K562 (cell line): ENCODE data around the gene GPER1. TPM values are rescaled to one million over a fixed set of nuclear protein-coding genes. Genes with fewer than 3 reads are reported as not detected.

Experiments
- ARNT ChIP-seq, 2 experiments: fragments of 450-650 bp; IDR thresholded peaks; 2 replicates each; pipeline ENCODE4 v1.6.1; 2016; ENCODE audit warnings: mild to moderate bottlenecking in 1 of 2
- CC2D1A ChIP-seq: fragments of 450-650 bp; IDR thresholded peaks from 2 replicates; pipeline ENCODE4 v1.6.1; 2017; ENCODE audit warnings: mild to moderate bottlenecking
- CHCHD3 ChIP-seq: fragments of 250-450 bp; sonication (Bioruptor Pico); IDR thresholded peaks from 2 replicates; pipeline ENCODE4 v2.1.2; 2022; ENCODE audit warnings: mild to moderate bottlenecking
- DMBX1 ChIP-seq: fragments of 250-450 bp; sonication (Bioruptor Pico); IDR thresholded peaks from 2 replicates; pipeline ENCODE4 v1.8.0; 2022; ENCODE audit warnings: inconsistent platforms, mild to moderate bottlenecking, moderate library complexity, borderline replicate concordance
- ETV5 ChIP-seq: sonication (generic); formaldehyde crosslinking; IDR thresholded peaks from 2 replicates; pipeline ENCODE4 v1.4.0; 2020; ENCODE audit warnings: low read depth, mild to moderate bottlenecking, missing genetic modification reagents
- GABPA ChIP-seq: fragments of 200-800 bp; sonication (Bioruptor generic); conservative IDR thresholded peaks from 2 replicates; pipeline ENCODE4 v1.6.1; 2016; ENCODE audit warnings: low read depth, missing genetic modification characterization, missing compliant biosample characterization
- MEF2A ChIP-seq: IDR thresholded peaks from 2 replicates; pipeline ENCODE4 v1.6.1; 2011; ENCODE audit warnings: low read depth, mild to moderate bottlenecking, low read length, moderate library complexity; ENCODE audit not compliant: control insufficient read depth
- MYNN ChIP-seq, 2 experiments: sonication (generic); formaldehyde crosslinking in 1 of 2; IDR thresholded peaks; 2 replicates each; pipeline versions ENCODE4 v1.5.0 to v1.6.1; 2016 to 2020; ENCODE audit warnings: antibody characterized with exemption in 1 of 2, missing genetic modification reagents in 1 of 2
- NUFIP1 ChIP-seq: fragments of 450-650 bp; IDR thresholded peaks from 2 replicates; pipeline ENCODE4 v1.6.1; 2018; ENCODE audit not compliant: partially characterized antibody
- POLR3G ChIP-seq: IDR thresholded peaks from 2 replicates; pipeline ENCODE4 v1.6.1; 2011; ENCODE audit not compliant: insufficient read length, insufficient replicate concordance; ENCODE audit errors: extremely low read depth
- RB1 ChIP-seq: fragments of 450-650 bp; IDR thresholded peaks from 2 replicates; pipeline ENCODE4 v1.6.1; 2017; ENCODE audit warnings: low read depth, mild to moderate bottlenecking
- STAG1 ChIP-seq: sonication (generic); formaldehyde crosslinking; IDR thresholded peaks from 2 replicates; pipeline ENCODE4 v1.5.0; 2020; ENCODE audit warnings: missing genetic modification reagents, borderline replicate concordance
- THRAP3 ChIP-seq: fragments of 450-650 bp; IDR thresholded peaks from 2 replicates; pipeline ENCODE4 v1.6.1; 2016; ENCODE audit warnings: mild to moderate bottlenecking, inconsistent platforms, borderline replicate concordance
- ZKSCAN1 ChIP-seq: fragments of 150-350 bp; IDR thresholded peaks from 2 replicates; pipeline ENCODE4 v1.6.1; 2016; ENCODE audit warnings: low read depth, low read length
- ZNF584 ChIP-seq: fragments of 200-800 bp; sonication (Bioruptor generic); IDR thresholded peaks from 2 replicates; pipeline ENCODE4 v1.6.1; 2016; ENCODE audit warnings: low read depth, mild to moderate bottlenecking, missing genetic modification characterization, missing compliant biosample characterization
- polyA plus RNA-seq, 8 experiments: library from polyadenylated mRNA; depleted of rRNA in 4 of 8; stranded (reverse) in 5 of 8; unstranded in 3 of 8; fragments of >200 nt; fragmentation: Nextera tagmentation in 2 of 8; fragmentation: Illumina TruSeq in 1 of 8; extraction: Ambion mirVana in 2 of 8; extraction: Trizol in 1 of 8; gene quantifications; 2 replicates each; pipeline versions ENCODE4 v1.2.1 to v1.2.3, GENCODE V29; 2011 to 2014; ENCODE audit warnings: inconsistent platforms in 1 of 8, missing spikeins in 1 of 8
- total RNA-seq, 7 experiments: library from RNA; depleted of rRNA in 6 of 7; stranded (reverse); fragments of >200 nt in 6 of 7; fragmentation: Illumina TruSeq in 2 of 7; extraction: Trizol in 2 of 7; gene quantifications; 2 replicates each; pipeline versions ENCODE4 v1.2.1 to v1.2.3, GENCODE V29; 2011 to 2021; ENCODE audit warnings: low replicate concordance in 1 of 7
- TF ChIP-seq, protein P1 (sequence below), 3 experiments: fragments of 200-800 bp in 1 of 3; sonication (Bioruptor generic) in 1 of 3; sonication (generic) in 1 of 3; formaldehyde crosslinking in 1 of 3; IDR thresholded peaks; 2 replicates each; pipeline versions ENCODE4 v1.6.1 to v1.8.0; 2016 to 2022; ENCODE audit warnings: mild to moderate bottlenecking in 2 of 3, missing compliant biosample characterization in 2 of 3, missing genetic modification characterization in 2 of 3, missing genetic modification reagents in 1 of 3
- TF ChIP-seq, protein P2 (sequence below): sonication (generic); formaldehyde crosslinking; IDR thresholded peaks from 2 replicates; pipeline ENCODE4 v1.8.0; 2022; ENCODE audit warnings: missing genetic modification reagents, mild to moderate bottlenecking, moderate library complexity, borderline replicate concordance
- TF ChIP-seq, protein P3 (sequence below): fragments of 250-450 bp; sonication (Bioruptor Pico); IDR thresholded peaks from 2 replicates; pipeline ENCODE4 v1.8.0; 2022; ENCODE audit warnings: moderate library complexity, mild to moderate bottlenecking, inconsistent platforms
- TF ChIP-seq, protein P4 (sequence below): fragments of 450-650 bp; IDR thresholded peaks from 2 replicates; pipeline ENCODE4 v1.7.0; 2016; ENCODE audit warnings: borderline replicate concordance
- TF ChIP-seq, protein P5 (sequence below): fragments of 150-350 bp; conservative IDR thresholded peaks from 2 replicates; pipeline ENCODE4 v1.6.1; 2014; ENCODE audit warnings: low read length

GPER1 gene
- total and polyA plus RNA-seq, 9 of the 15 experiments (the other 6 are each of a cell fraction or from before 2014, with no cell fraction given) = 0.04 to 0.09 (median 0.08) TPM; not detected in 6

DNA sequence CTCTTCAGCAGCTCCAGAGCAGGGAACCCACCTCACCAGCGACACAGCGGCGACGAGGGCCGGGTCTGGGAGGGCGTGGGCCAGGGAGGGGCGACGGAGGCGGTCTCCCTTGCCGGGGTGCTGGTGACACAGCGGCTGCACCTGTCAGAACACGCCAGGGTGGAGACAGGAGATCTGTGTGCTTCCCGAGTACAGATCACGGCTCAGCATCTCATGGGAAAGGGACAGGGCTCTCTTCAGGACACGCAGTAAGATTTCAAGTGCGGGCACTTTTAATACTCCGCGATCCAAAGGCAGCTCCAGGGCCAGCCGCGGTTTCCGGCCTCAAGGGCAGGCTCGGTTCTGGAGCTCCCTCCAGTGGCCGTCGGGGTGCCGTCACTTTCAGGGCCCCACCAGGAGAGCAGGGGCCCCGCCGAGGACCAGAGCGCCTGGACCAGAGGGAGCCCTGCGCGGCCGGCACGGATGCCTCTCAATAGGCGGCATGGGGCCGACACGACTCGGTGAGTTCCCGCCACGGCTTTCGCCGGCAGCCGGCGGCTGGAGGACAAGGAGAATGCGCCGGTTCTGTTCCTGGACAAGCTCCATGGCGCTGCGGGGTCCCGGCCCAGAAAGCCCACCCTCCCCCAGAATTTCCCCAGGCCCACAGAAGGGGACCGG is 22.2 kb upstream of the GPER1 start (continued):
- no peak for TF ChIP-seq DMBX1
- TF ChIP-seq, protein P1, sequence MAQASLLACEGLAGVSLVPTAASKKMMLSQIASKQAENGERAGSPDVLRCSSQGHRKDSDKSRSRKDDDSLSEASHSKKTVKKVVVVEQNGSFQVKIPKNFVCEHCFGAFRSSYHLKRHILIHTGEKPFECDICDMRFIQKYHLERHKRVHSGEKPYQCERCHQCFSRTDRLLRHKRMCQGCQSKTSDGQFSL (CRISPR knock-in tag; IDR thresholded peaks at IDR 0.05) = no peak
- TF ChIP-seq, protein P1 (tag; IDR thresholded peaks at IDR 0.05) = no peak
- TF ChIP-seq GABPA (tag) = 0 out of 2 replicates have a peak, but pooled peaks have one; percentile 35
- TF ChIP-seq, protein P2, sequence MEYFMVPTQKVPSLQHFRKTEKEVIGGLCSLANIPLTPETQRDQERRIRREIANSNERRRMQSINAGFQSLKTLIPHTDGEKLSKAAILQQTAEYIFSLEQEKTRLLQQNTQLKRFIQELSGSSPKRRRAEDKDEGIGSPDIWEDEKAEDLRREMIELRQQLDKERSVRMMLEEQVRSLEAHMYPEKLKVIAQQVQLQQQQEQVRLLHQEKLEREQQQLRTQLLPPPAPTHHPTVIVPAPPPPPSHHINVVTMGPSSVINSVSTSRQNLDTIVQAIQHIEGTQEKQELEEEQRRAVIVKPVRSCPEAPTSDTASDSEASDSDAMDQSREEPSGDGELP = peak; percentile 62; the same call in 1 of the 2 replicates
- TF ChIP-seq CC2D1A = peak; percentile 75
- TF ChIP-seq ZKSCAN1 = no peak
- peak; percentile 91; the same call in 1 of the 2 replicates for TF ChIP-seq RB1
- no peak for TF ChIP-seq NUFIP1
- no peak for TF ChIP-seq MEF2A
- TF ChIP-seq MYNN (IDR thresholded peaks at IDR 0.05) = 0 out of 2 replicates have a peak, but pooled peaks have one; percentile 22
- TF ChIP-seq MYNN (CRISPR knock-in tag; IDR thresholded peaks at IDR 0.05) = no peak
- TF ChIP-seq ZNF584 = no peak
- TF ChIP-seq THRAP3 = no peak
- TF ChIP-seq, protein P3, sequence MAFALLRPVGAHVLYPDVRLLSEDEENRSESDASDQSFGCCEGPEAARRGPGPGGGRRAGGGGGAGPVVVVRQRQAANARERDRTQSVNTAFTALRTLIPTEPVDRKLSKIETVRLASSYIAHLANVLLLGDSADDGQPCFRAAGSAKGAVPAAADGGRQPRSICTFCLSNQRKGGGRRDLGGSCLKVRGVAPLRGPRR (CRISPR knock-in tag) = no peak
- TF ChIP-seq STAG1 (CRISPR knock-in tag) = peak; percentile 87; the same call in 1 of the 2 replicates
- no peak for TF ChIP-seq CHCHD3 (CRISPR knock-in tag)
- TF ChIP-seq ETV5 (CRISPR knock-in tag) = peak; percentile 96
- TF ChIP-seq, protein P4, sequence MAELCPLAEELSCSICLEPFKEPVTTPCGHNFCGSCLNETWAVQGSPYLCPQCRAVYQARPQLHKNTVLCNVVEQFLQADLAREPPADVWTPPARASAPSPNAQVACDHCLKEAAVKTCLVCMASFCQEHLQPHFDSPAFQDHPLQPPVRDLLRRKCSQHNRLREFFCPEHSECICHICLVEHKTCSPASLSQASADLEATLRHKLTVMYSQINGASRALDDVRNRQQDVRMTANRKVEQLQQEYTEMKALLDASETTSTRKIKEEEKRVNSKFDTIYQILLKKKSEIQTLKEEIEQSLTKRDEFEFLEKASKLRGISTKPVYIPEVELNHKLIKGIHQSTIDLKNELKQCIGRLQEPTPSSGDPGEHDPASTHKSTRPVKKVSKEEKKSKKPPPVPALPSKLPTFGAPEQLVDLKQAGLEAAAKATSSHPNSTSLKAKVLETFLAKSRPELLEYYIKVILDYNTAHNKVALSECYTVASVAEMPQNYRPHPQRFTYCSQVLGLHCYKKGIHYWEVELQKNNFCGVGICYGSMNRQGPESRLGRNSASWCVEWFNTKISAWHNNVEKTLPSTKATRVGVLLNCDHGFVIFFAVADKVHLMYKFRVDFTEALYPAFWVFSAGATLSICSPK = no peak
- TF ChIP-seq, protein P5, sequence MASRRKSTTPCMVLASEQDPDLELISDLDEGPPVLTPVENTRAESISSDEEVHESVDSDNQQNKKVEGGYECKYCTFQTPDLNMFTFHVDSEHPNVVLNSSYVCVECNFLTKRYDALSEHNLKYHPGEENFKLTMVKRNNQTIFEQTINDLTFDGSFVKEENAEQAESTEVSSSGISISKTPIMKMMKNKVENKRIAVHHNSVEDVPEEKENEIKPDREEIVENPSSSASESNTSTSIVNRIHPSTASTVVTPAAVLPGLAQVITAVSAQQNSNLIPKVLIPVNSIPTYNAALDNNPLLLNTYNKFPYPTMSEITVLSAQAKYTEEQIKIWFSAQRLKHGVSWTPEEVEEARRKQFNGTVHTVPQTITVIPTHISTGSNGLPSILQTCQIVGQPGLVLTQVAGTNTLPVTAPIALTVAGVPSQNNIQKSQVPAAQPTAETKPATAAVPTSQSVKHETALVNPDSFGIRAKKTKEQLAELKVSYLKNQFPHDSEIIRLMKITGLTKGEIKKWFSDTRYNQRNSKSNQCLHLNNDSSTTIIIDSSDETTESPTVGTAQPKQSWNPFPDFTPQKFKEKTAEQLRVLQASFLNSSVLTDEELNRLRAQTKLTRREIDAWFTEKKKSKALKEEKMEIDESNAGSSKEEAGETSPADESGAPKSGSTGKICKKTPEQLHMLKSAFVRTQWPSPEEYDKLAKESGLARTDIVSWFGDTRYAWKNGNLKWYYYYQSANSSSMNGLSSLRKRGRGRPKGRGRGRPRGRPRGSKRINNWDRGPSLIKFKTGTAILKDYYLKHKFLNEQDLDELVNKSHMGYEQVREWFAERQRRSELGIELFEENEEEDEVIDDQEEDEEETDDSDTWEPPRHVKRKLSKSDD = no peak
- TF ChIP-seq POLR3G = no peak
- TF ChIP-seq ARNT (IDR thresholded peaks at IDR 0.05) = no peak
